ENCODE data around the gene DBP. TPM values are rescaled to one million over a fixed set of nuclear protein-coding genes. Genes with fewer than 3 reads are reported as not detected.

The DBP gene
- total RNA-seq, 1 experiment from 2014 or later: 12.0 TPM

DNA sequence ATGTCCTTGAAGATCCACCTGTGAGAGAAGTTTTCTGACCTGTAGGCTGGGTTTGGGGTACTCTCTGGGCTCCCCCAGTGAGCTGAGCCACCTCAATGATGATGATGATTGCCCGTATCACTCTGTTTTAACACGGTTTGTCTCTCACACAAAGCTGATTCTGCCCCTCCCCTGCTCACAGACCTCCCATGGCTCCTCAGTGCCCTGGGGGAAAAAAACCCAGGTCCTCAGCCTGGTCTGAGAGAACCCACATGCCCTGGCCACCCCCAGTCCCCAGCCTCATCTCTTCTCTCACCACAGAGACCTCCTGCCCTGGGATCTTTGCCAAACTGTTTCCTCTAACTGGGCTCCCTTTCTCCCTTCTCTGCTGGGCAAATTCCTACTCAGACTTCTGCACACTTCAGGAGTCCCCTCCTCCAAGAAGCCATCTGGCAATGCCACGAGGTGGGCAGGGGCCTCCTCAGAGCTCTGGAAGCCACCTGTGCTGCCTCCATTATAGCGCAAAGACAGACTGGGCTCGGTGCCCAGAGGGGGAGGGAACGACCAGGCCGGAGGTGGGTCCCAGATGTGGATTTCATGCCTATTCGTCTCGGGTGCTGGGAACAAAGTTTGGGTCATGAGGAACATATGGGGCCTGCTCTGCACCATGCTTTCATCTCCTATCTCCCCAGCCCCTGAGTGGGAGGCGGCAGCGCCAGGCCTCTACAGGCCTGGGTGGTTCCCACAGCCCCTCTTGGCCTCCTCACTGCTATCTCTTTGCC, 17.3 kb upstream of the DBP start:
- no peak overlapping the region for H3K4me3 Mint-ChIP-seq
- peaks cover 19% of the 10 kb centered on the region for H3K4me1 Mint-ChIP-seq
- peaks cover 8% of the 10 kb centered on the region for H3K27me3 Mint-ChIP-seq (ENCODE audit: low read depth)
- DNase-seq (ENCODE audit: low spot score): no peak
- peaks cover 5% of the 10 kb centered on the region for H3K9me3 Mint-ChIP-seq
- no peak overlapping the region for H3K27ac Mint-ChIP-seq
- POLR2A ChIA-PET: interaction anchor here (0.6 kb wide), 1 partner anchor 1022 kb away, joined by 4 read pairs; no protein-coding TSS in a partner anchor
- TF ChIP-seq, protein P1, sequence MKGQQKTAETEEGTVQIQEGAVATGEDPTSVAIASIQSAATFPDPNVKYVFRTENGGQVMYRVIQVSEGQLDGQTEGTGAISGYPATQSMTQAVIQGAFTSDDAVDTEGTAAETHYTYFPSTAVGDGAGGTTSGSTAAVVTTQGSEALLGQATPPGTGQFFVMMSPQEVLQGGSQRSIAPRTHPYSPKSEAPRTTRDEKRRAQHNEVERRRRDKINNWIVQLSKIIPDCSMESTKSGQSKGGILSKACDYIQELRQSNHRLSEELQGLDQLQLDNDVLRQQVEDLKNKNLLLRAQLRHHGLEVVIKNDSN (CRISPR knock-in tag; IDR thresholded peaks at IDR 0.05): no peak
- TF ChIP-seq, protein P2, sequence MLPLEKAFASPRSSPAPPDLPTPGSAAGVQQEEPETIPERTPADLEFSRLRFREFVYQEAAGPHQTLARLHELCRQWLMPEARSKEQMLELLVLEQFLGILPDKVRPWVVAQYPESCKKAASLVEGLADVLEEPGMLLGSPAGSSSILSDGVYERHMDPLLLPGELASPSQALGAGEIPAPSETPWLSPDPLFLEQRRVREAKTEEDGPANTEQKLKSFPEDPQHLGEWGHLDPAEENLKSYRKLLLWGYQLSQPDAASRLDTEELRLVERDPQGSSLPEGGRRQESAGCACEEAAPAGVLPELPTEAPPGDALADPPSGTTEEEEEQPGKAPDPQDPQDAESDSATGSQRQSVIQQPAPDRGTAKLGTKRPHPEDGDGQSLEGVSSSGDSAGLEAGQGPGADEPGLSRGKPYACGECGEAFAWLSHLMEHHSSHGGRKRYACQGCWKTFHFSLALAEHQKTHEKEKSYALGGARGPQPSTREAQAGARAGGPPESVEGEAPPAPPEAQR (CRISPR knock-in tag; IDR thresholded peaks at IDR 0.05): no peak
- TF ChIP-seq NR3C1 (CRISPR knock-in tag; conservative IDR thresholded peaks at IDR 0.05; ENCODE audit: low read depth) (no peak), GRHL2 (CRISPR knock-in tag; IDR thresholded peaks at IDR 0.05; ENCODE audit: insufficient replicate concordance, severe bottlenecking) (no peak)
- TF ChIP-seq, protein P3, sequence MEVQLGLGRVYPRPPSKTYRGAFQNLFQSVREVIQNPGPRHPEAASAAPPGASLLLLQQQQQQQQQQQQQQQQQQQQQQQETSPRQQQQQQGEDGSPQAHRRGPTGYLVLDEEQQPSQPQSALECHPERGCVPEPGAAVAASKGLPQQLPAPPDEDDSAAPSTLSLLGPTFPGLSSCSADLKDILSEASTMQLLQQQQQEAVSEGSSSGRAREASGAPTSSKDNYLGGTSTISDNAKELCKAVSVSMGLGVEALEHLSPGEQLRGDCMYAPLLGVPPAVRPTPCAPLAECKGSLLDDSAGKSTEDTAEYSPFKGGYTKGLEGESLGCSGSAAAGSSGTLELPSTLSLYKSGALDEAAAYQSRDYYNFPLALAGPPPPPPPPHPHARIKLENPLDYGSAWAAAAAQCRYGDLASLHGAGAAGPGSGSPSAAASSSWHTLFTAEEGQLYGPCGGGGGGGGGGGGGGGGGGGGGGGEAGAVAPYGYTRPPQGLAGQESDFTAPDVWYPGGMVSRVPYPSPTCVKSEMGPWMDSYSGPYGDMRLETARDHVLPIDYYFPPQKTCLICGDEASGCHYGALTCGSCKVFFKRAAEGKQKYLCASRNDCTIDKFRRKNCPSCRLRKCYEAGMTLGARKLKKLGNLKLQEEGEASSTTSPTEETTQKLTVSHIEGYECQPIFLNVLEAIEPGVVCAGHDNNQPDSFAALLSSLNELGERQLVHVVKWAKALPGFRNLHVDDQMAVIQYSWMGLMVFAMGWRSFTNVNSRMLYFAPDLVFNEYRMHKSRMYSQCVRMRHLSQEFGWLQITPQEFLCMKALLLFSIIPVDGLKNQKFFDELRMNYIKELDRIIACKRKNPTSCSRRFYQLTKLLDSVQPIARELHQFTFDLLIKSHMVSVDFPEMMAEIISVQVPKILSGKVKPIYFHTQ (CRISPR knock-in tag; IDR thresholded peaks at IDR 0.05): no peak
- CTCF ChIA-PET: interaction anchor here (1.2 kb wide), 1 partner anchor 21 kb away, joined by 3 read pairs; no protein-coding TSS in a partner anchor
- H3K36me3 Mint-ChIP-seq: no peaks in the 10 kb centered on the region
- ATAC-seq: no peak; the same call in 1 of the 2 replicates

DNA sequence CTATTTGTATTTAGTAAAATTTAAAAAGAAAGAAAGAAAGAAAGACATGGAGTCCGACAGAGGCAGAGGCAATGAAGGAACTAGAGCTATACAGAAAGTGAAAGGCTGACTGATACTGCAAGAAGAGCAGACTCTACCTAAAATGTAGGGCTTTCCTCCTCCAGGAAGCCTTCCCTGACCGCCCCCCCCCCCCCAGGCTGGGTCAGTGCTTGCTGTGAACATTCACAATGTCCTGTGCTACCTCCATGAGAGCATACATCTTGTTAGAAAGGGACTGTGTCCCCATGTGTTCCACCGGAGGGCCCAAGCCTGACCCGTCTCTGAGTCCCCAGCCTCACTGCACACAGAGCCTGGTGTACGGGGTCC, 14.5 kb upstream of the DBP start:
- DNase-seq (ENCODE audit: low spot score) (no peak), ATAC-seq (no peak)
- H3K27ac Mint-ChIP-seq: no peak overlapping the region
- peaks cover 5% of the 10 kb centered on the region for H3K9me3 Mint-ChIP-seq
- peaks cover 16% of the 10 kb centered on the region for H3K4me1 Mint-ChIP-seq
- no peak overlapping the region for H3K4me3 Mint-ChIP-seq
- POLR2A ChIA-PET: no interaction called here
- no peaks in the 10 kb centered on the region for H3K36me3 Mint-ChIP-seq
- CTCF ChIA-PET: interaction anchor here (0.7 kb wide), 1 partner anchor 995 kb away, joined by 3 read pairs; no protein-coding TSS in a partner anchor
- no peaks in the 10 kb centered on the region; the same call in 1 of the 2 replicates for H3K27me3 Mint-ChIP-seq (ENCODE audit: low read depth)
- TF ChIP-seq, protein P4, sequence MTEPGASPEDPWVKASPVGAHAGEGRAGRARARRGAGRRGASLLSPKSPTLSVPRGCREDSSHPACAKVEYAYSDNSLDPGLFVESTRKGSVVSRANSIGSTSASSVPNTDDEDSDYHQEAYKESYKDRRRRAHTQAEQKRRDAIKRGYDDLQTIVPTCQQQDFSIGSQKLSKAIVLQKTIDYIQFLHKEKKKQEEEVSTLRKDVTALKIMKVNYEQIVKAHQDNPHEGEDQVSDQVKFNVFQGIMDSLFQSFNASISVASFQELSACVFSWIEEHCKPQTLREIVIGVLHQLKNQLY (CRISPR knock-in tag; IDR thresholded peaks at IDR 0.05): no peak
- TF ChIP-seq NR2C2 (CRISPR knock-in tag; IDR thresholded peaks at IDR 0.05) (no peak), FOXK1 (CRISPR knock-in tag; IDR thresholded peaks at IDR 0.05) (no peak), EMX1 (CRISPR knock-in tag; IDR thresholded peaks at IDR 0.05) (no peak), ATF1 (CRISPR knock-in tag; IDR thresholded peaks at IDR 0.05) (no peak), ZNF232 (CRISPR knock-in tag; IDR thresholded peaks at IDR 0.05) (no peak), MYBL2 (CRISPR knock-in tag; IDR thresholded peaks at IDR 0.05) (no peak)
- TF ChIP-seq, protein P5, sequence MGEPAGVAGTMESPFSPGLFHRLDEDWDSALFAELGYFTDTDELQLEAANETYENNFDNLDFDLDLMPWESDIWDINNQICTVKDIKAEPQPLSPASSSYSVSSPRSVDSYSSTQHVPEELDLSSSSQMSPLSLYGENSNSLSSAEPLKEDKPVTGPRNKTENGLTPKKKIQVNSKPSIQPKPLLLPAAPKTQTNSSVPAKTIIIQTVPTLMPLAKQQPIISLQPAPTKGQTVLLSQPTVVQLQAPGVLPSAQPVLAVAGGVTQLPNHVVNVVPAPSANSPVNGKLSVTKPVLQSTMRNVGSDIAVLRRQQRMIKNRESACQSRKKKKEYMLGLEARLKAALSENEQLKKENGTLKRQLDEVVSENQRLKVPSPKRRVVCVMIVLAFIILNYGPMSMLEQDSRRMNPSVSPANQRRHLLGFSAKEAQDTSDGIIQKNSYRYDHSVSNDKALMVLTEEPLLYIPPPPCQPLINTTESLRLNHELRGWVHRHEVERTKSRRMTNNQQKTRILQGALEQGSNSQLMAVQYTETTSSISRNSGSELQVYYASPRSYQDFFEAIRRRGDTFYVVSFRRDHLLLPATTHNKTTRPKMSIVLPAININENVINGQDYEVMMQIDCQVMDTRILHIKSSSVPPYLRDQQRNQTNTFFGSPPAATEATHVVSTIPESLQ (CRISPR knock-in tag; IDR thresholded peaks at IDR 0.05): no peak
- TF ChIP-seq, protein P6, sequence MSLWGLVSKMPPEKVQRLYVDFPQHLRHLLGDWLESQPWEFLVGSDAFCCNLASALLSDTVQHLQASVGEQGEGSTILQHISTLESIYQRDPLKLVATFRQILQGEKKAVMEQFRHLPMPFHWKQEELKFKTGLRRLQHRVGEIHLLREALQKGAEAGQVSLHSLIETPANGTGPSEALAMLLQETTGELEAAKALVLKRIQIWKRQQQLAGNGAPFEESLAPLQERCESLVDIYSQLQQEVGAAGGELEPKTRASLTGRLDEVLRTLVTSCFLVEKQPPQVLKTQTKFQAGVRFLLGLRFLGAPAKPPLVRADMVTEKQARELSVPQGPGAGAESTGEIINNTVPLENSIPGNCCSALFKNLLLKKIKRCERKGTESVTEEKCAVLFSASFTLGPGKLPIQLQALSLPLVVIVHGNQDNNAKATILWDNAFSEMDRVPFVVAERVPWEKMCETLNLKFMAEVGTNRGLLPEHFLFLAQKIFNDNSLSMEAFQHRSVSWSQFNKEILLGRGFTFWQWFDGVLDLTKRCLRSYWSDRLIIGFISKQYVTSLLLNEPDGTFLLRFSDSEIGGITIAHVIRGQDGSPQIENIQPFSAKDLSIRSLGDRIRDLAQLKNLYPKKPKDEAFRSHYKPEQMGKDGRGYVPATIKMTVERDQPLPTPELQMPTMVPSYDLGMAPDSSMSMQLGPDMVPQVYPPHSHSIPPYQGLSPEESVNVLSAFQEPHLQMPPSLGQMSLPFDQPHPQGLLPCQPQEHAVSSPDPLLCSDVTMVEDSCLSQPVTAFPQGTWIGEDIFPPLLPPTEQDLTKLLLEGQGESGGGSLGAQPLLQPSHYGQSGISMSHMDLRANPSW (CRISPR knock-in tag; conservative IDR thresholded peaks at IDR 0.05; ENCODE audit: low read depth): no peak
- TF ChIP-seq, protein P7, sequence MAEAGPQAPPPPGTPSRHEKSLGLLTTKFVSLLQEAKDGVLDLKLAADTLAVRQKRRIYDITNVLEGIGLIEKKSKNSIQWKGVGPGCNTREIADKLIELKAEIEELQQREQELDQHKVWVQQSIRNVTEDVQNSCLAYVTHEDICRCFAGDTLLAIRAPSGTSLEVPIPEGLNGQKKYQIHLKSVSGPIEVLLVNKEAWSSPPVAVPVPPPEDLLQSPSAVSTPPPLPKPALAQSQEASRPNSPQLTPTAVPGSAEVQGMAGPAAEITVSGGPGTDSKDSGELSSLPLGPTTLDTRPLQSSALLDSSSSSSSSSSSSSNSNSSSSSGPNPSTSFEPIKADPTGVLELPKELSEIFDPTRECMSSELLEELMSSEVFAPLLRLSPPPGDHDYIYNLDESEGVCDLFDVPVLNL (CRISPR knock-in tag; IDR thresholded peaks at IDR 0.05; ENCODE audit: borderline replicate concordance, low read depth): no peak
- TF ChIP-seq, protein P1 (CRISPR knock-in tag; IDR thresholded peaks at IDR 0.05): no peak
- TF ChIP-seq, protein P8, sequence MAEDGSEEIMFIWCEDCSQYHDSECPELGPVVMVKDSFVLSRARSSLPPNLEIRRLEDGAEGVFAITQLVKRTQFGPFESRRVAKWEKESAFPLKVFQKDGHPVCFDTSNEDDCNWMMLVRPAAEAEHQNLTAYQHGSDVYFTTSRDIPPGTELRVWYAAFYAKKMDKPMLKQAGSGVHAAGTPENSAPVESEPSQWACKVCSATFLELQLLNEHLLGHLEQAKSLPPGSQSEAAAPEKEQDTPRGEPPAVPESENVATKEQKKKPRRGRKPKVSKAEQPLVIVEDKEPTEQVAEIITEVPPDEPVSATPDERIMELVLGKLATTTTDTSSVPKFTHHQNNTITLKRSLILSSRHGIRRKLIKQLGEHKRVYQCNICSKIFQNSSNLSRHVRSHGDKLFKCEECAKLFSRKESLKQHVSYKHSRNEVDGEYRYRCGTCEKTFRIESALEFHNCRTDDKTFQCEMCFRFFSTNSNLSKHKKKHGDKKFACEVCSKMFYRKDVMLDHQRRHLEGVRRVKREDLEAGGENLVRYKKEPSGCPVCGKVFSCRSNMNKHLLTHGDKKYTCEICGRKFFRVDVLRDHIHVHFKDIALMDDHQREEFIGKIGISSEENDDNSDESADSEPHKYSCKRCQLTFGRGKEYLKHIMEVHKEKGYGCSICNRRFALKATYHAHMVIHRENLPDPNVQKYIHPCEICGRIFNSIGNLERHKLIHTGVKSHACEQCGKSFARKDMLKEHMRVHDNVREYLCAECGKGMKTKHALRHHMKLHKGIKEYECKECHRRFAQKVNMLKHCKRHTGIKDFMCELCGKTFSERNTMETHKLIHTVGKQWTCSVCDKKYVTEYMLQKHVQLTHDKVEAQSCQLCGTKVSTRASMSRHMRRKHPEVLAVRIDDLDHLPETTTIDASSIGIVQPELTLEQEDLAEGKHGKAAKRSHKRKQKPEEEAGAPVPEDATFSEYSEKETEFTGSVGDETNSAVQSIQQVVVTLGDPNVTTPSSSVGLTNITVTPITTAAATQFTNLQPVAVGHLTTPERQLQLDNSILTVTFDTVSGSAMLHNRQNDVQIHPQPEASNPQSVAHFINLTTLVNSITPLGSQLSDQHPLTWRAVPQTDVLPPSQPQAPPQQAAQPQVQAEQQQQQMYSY (CRISPR knock-in tag; IDR thresholded peaks at IDR 0.05): no peak

Data from WTC11 (cell line).